BLaER1 (cell line): ENCODE data around the gene KRT34.

Source experiments
- H3K27ac ChIP-seq: shearing (Covaris generic); formaldehyde crosslinking; 2 replicates; pipeline ENCODE4 v1.8.1; 2022
- H3K27me3 ChIP-seq: shearing (Covaris generic); formaldehyde crosslinking; 2 replicates; pipeline ENCODE4 v1.8.1; 2022
- H3K36me3 ChIP-seq: shearing (Covaris generic); formaldehyde crosslinking; 2 replicates; pipeline ENCODE4 v1.8.1; 2022
- H3K4me1 ChIP-seq: shearing (Covaris generic); formaldehyde crosslinking; 2 replicates; pipeline ENCODE4 v1.8.1; 2022
- H3K4me2 ChIP-seq: shearing (Covaris generic); formaldehyde crosslinking; 2 replicates; pipeline ENCODE4 v1.8.1; 2022
- H3K4me3 ChIP-seq: shearing (Covaris generic); formaldehyde crosslinking; 2 replicates; pipeline ENCODE4 v1.8.1; 2022
- H3K9ac ChIP-seq: shearing (Covaris generic); formaldehyde crosslinking; 2 replicates; pipeline ENCODE4 v1.8.1; 2022
- H3K9me3 ChIP-seq: shearing (Covaris generic); formaldehyde crosslinking; 2 replicates; pipeline ENCODE4 v1.8.1; 2022
- H4K20me1 ChIP-seq: shearing (Covaris generic); formaldehyde crosslinking; 2 replicates; pipeline ENCODE4 v1.8.1; 2022
- Cebpa-rat ChIP-seq: shearing (Covaris generic); IDR thresholded peaks from 2 replicates; pipeline ENCODE4 v1.8.1; 2022

KRT34 gene

DNA sequence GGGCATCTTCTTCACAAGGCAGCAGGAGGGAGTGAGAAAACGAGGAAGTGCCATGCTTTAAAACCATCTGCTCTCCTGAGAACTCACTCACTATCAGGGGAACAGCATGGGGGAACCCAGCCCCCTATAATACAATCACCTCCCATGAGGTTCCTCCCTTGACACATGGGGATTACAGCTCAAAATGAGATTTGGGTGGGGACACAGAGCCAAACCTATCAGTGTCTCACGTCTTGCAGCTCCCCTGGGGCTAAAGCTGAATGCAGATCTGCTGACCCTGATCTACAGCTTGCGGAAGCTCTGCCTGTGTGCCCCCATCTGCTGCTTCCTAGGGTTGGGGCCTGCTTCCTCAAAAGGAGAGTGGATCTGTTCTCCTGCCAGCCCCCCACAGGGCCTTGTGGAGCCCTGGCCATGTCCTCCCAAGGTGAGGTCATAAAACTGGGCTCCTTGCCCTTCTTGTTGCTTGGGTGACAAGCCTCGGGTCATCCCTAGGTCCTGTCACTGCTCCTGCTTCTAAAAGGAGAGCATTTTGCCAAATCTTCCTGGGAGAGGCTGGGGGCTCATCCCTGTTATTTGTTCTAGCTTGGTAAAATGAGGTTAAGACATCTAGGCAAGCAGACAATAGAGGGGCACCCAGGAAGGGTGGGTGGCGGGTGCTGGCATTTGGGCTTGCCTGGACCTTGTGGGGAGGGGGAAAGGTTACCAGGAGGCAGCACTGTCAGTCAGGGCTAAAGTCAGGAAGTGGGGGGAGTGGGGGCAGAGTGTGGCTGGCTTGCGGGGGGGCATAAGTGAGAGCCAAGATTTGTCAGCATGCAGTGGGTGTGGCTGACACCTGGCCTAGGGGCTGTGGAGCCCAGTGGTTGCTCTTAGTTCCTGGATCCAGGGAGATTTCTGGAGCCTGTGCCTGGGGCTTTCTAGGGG is 47.5 kb downstream of the KRT34 start:
- Histone ChIP-seq H4K20me1 (no peaks in the 10 kb centered on the region), H3K4me1 (peaks cover 22% of the 10 kb centered on the region)

DNA sequence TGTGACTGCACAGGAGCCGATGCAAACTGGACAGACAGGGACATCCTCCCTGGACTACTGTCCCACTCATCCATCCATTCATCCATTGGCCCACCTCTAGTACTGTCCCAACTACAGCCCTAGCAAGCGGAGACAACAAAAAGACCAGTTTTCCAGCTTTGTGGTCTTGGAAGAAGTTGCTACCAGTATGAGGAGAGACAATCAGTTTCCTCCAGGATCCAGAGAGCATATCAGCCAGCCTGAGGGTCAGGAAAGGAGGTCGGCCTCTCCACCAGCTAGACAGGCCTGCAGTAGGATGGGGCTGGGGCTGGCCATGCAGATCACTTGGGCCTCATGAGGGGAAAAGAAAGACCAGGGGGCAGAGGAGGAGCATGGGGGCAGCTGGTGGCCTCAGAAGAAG is 48.3 kb downstream of the KRT34 start:
- H3K27ac ChIP-seq, result peak overlapping the region; percentile 60; the same call in 1 of the 2 replicates
- peaks cover 15% of the 10 kb centered on the region for H3K4me1 ChIP-seq
- H3K4me2 ChIP-seq, result peak overlapping the region; percentile 40
- TF ChIP-seq Cebpa-rat, result no peak
- H3K9me3 ChIP-seq, result no peaks in the 10 kb centered on the region
- H3K4me3 ChIP-seq, result no peak overlapping the region
- no peaks in the 10 kb centered on the region for H3K27me3 ChIP-seq
- no peak overlapping the region for H3K9ac ChIP-seq
- no peaks in the 10 kb centered on the region for H4K20me1 ChIP-seq
- no peaks in the 10 kb centered on the region for H3K36me3 ChIP-seq

More for the DNA sequence above, 47.5 kb downstream of the KRT34 start:
- Histone ChIP-seq H3K9me3 (no peaks in the 10 kb centered on the region), H3K27ac (peak overlapping the region; percentile 60), H3K4me2 (peak overlapping the region; percentile 40), H3K27me3 (no peaks in the 10 kb centered on the region), H3K9ac (no peak overlapping the region), H3K36me3 (no peaks in the 10 kb centered on the region), H3K4me3 (no peak overlapping the region)
- no peak for TF ChIP-seq Cebpa-rat

DNA sequence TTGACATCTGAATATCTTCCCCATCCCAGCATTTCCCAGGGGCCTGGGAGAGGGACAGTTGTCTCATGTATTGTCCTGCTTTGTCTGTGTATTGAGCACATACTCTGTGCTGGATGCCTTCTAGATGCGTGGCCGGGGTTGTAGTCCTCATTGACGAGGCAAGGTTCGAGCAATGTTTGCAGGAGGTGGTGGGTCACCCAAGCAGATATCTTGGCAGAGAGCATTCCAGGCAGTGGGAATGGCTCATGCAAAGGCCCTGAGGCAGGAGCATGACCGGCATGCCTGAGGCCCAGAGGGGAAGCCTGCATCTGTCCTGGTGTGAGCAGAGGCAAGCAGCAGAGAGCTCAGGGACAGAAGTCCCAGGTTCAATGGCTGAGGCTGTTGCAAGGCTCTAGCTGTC is 49.0 kb downstream of the KRT34 start:
- no peaks in the 10 kb centered on the region for H3K27me3 ChIP-seq
- H3K9ac ChIP-seq, result no peak overlapping the region
- no peaks in the 10 kb centered on the region for H4K20me1 ChIP-seq
- H3K4me2 ChIP-seq, result no peak overlapping the region
- H3K4me1 ChIP-seq, result peaks cover 14% of the 10 kb centered on the region
- H3K27ac ChIP-seq, result no peak overlapping the region
- H3K4me3 ChIP-seq, result no peak overlapping the region
- H3K36me3 ChIP-seq, result no peaks in the 10 kb centered on the region
- no peaks in the 10 kb centered on the region for H3K9me3 ChIP-seq
- no peak for TF ChIP-seq Cebpa-rat

DNA sequence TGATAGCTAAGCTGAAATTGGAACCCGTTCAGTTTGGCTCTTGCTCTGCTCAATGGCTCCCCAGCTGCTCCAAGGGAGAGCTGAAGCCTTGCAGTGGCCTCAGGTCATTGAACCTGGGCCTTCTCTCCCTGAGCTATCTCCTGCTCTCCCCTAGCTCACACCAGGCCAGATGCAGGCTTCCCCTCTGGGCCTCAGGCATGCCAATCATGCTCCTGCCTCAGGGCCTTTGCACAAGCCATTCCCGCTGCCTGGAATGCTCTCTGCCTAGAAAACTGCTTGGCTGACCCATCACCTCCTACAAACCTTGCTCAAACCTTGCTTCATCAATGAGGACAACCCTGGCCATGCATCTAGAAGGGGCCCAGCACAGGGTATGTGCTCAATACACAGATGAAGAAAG is 49.9 kb downstream of the KRT34 start:
- Histone ChIP-seq H3K36me3 (no peaks in the 10 kb centered on the region), H3K9ac (no peak overlapping the region), H3K4me3 (no peak overlapping the region), H3K27ac (no peak overlapping the region), H3K4me2 (no peak overlapping the region), H4K20me1 (no peaks in the 10 kb centered on the region), H3K4me1 (peaks cover 14% of the 10 kb centered on the region), H3K9me3 (no peaks in the 10 kb centered on the region), H3K27me3 (no peaks in the 10 kb centered on the region)
- TF ChIP-seq Cebpa-rat, result no peak

GRCh38 chr17:41331606-41332005 is 50.5 kb downstream of the KRT34 start:
- no peak overlapping the region for H3K27ac ChIP-seq
- H3K4me3 ChIP-seq, result no peak overlapping the region
- H3K4me1 ChIP-seq, result peaks cover 21% of the 10 kb centered on the region
- no peaks in the 10 kb centered on the region for H3K27me3 ChIP-seq
- no peak overlapping the region for H3K4me2 ChIP-seq
- H3K9ac ChIP-seq, result no peak overlapping the region
- no peaks in the 10 kb centered on the region for H3K36me3 ChIP-seq
- no peaks in the 10 kb centered on the region for H3K9me3 ChIP-seq
- H4K20me1 ChIP-seq, result no peaks in the 10 kb centered on the region
- no peak for TF ChIP-seq Cebpa-rat

DNA sequence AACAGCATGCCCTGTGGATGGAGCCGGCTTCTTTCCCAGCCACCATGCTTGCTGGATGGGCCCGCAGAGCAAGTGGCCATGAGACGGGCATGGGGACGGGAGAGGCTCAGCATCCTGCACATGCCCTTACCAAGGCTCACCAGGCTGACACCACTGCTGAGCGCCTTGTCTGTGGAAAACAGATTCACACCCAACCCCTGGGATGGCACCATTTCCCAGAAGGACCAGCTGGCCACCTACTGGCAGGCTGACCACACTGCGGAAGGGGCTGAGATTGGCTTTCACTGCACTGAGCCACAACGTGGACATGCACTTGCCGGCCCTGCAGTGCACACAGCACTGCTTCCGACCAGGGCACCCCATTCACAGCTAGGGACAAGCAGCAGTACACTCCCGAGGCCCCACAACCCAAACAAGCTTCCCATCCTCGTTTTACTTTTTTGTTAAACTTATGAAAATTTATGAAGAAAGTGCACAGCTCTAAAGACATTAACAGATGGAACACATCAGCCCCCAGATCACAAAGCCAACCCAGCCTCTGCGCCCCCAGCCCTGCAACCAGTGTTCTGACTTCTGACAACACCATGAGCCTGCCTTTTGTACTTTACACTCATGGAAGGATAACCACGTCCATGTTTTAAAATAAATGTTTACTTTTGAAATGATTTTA is 52.7 kb downstream of the KRT34 start:
- Histone ChIP-seq H4K20me1 (no peaks in the 10 kb centered on the region), H3K36me3 (no peaks in the 10 kb centered on the region), H3K4me2 (no peak overlapping the region), H3K4me1 (peaks cover 20% of the 10 kb centered on the region), H3K9ac (no peak overlapping the region), H3K27me3 (no peaks in the 10 kb centered on the region), H3K4me3 (no peak overlapping the region), H3K9me3 (no peaks in the 10 kb centered on the region), H3K27ac (no peak overlapping the region)
- TF ChIP-seq Cebpa-rat, result no peak

GRCh38 chr17:41328207-41328606 is 53.9 kb downstream of the KRT34 start:
- Histone ChIP-seq H4K20me1 (no peaks in the 10 kb centered on the region), H3K4me3 (no peak overlapping the region), H3K4me1 (peaks cover 12% of the 10 kb centered on the region), H3K4me2 (no peak overlapping the region), H3K9me3 (no peaks in the 10 kb centered on the region), H3K9ac (no peak overlapping the region), H3K27me3 (no peaks in the 10 kb centered on the region), H3K27ac (no peak overlapping the region; the same call in 1 of the 2 replicates), H3K36me3 (no peaks in the 10 kb centered on the region)
- no peak for TF ChIP-seq Cebpa-rat
